GM12878 (cell line): ENCODE measurements around the gene EHD2. TPM values are rescaled to one million over a fixed set of nuclear protein-coding genes. Genes with fewer than 3 reads are reported as not detected.

Experiments
- ATAC-seq: fragments of 200-7000 bp; cut with Tn5 transposase; 3 replicates; pipeline ENCODE4 v1.9.1; 2020; ENCODE audit warnings: mild to moderate bottlenecking, moderate library complexity
- BruUV-seq: library from RNA; stranded (reverse); fragments of 400-500 nt; replicated peaks from 2 replicates; lab custom pipeline; 2021; lab: Mats Ljungman, UMichigan
- CTCF ChIA-PET: fragments of 300-600 bp; sonication (Branson Sonifier 250); formaldehyde crosslinking; extraction: SDS; loops from one replicate; lab custom pipeline; 2021; ENCODE audit warnings: inconsistent platforms; lab: Yijun Ruan, JAX
- POLR2A ChIA-PET: fragments of 350-600 bp; formaldehyde crosslinking; extraction: SDS; loops from one replicate; lab custom pipeline; 2021; ENCODE audit warnings: inconsistent platforms; lab: Charles Lee
- RAD21 ChIA-PET: fragments of 300-600 bp; sonication (Branson Sonifier 250); formaldehyde crosslinking; loops from one replicate; lab custom pipeline; 2023; ENCODE audit warnings: antibody characterized with exemption; ENCODE audit not compliant: unreplicated experiment; lab: Charles Lee
- SMC1A ChIA-PET: fragments of 300-600 bp; sonication (Branson Sonifier 250); formaldehyde crosslinking; loops from one replicate; lab custom pipeline; 2023; ENCODE audit not compliant: unreplicated experiment, uncharacterized antibody; lab: Charles Lee
- DNase-seq: peaks from one replicate; pipeline ENCODE4 v3.0.0-alpha.2; 2011; ENCODE audit warnings: low read depth, low spot score
- FAIRE-seq: peaks from 3 replicates; lab custom pipeline; 2011; peaks lifted over from hg19 to GRCh38; lab: Jason Lieb, UNC
- H2AFZ ChIP-seq: 2 replicates; pipeline ENCODE4 v1.6.0; 2011; ENCODE audit warnings: low read depth, low read length, control low read depth; ENCODE audit not compliant: control insufficient read depth
- H3K27ac ChIP-seq: 2 replicates; pipeline ENCODE4 v1.5.1; 2011; ENCODE audit warnings: control low read depth; ENCODE audit not compliant: control insufficient read depth, insufficient read depth
- H3K27me3 ChIP-seq, 2 experiments: replicated peaks in 1 of 2; 2 replicates each; pipeline versions ENCODE4 v1.6.0 to v1.6.1; 2011; ENCODE audit warnings: low read length in 1 of 2; ENCODE audit not compliant: control insufficient read depth in 2 of 2, insufficient read depth in 2 of 2
- H3K36me3 ChIP-seq, 2 experiments: 2 replicates each; pipeline ENCODE4 v1.5.1; 2011; ENCODE audit warnings: low read length in 1 of 2; ENCODE audit not compliant: control insufficient read depth in 2 of 2, insufficient read depth in 2 of 2
- H3K4me1 ChIP-seq: 2 replicates; pipeline ENCODE4 v1.6.1; 2011; ENCODE audit warnings: mild to moderate bottlenecking, low read length, moderate library complexity, mixed read lengths; ENCODE audit not compliant: control insufficient read depth, insufficient read depth
- H3K4me2 ChIP-seq: 2 replicates; pipeline ENCODE4 v1.6.0; 2011; ENCODE audit warnings: control low read depth; ENCODE audit not compliant: control insufficient read depth, insufficient read depth
- H3K4me3 ChIP-seq: fragments of 200-600 bp; sonication (generic); 2 replicates; pipeline ENCODE4 v1.5.1; 2016
- H3K79me2 ChIP-seq: 2 replicates; pipeline ENCODE4 v1.6.0; 2011; ENCODE audit warnings: low read length; ENCODE audit not compliant: control insufficient read depth, insufficient read depth
- H3K9ac ChIP-seq: 2 replicates; pipeline ENCODE4 v1.8.0; 2011; ENCODE audit warnings: low read length, control low read depth, mixed read lengths; ENCODE audit not compliant: control insufficient read depth, insufficient read depth
- H3K9me3 ChIP-seq: replicated peaks from 3 replicates; pipeline ENCODE4 v1.5.1; 2011; ENCODE audit warnings: mild to moderate bottlenecking, low read length; ENCODE audit not compliant: control insufficient read depth, insufficient read depth
- H4K20me1 ChIP-seq: 2 replicates; pipeline ENCODE4 v1.6.0; 2011; ENCODE audit not compliant: control insufficient read depth, insufficient read depth
- ATF2 ChIP-seq: IDR thresholded peaks from 2 replicates; pipeline ENCODE4 v1.6.1; 2012; ENCODE audit warnings: low read length, inconsistent platforms
- ATF3 ChIP-seq: IDR thresholded peaks from 2 replicates; pipeline ENCODE4 v1.6.1; 2011; ENCODE audit warnings: low read depth, mild to moderate bottlenecking, low read length, moderate library complexity, borderline replicate concordance; ENCODE audit errors: extremely low read depth
- BCL11A ChIP-seq: IDR thresholded peaks from 2 replicates; pipeline ENCODE4 v1.6.1; 2011; ENCODE audit warnings: low read depth, low read length
- BCLAF1 ChIP-seq: fragments of 450-650 bp; IDR thresholded peaks from 2 replicates; pipeline ENCODE4 v1.6.1; 2017; ENCODE audit warnings: antibody characterized with exemption, mild to moderate bottlenecking, moderate library complexity
- CBFB ChIP-seq: IDR thresholded peaks from 2 replicates; pipeline ENCODE4 v1.6.1; 2016; ENCODE audit warnings: antibody characterized with exemption, low read depth
- CREB1 ChIP-seq: IDR thresholded peaks from 2 replicates; pipeline ENCODE4 v1.6.1; 2012; ENCODE audit warnings: low read depth, mild to moderate bottlenecking, inconsistent platforms
- E2F4 ChIP-seq: IDR thresholded peaks from 2 replicates; pipeline ENCODE4 v1.6.1; 2012; ENCODE audit warnings: low read depth, low read length, improper control_type of control experiment
- IKZF1 ChIP-seq: fragments of 450-650 bp; conservative IDR thresholded peaks from 2 replicates; pipeline ENCODE4 v1.6.1; 2017; ENCODE audit warnings: antibody characterized with exemption, mild to moderate bottlenecking
- NKRF ChIP-seq: fragments of 450-650 bp; conservative IDR thresholded peaks from 2 replicates; pipeline ENCODE4 v1.6.1; 2017; ENCODE audit warnings: mild to moderate bottlenecking, moderate library complexity
- POLR2AphosphoS5 ChIP-seq: IDR thresholded peaks from 2 replicates; pipeline ENCODE4 v1.6.1; 2011; ENCODE audit warnings: mild to moderate bottlenecking, low read length, inconsistent platforms
- ZBTB11 ChIP-seq: fragments of 450-650 bp; formaldehyde crosslinking; IDR thresholded peaks from 2 replicates; pipeline ENCODE4 v1.5.0; 2022; ENCODE audit warnings: mild to moderate bottlenecking, missing genetic modification characterization
- WGBS: methylation state at CpG from one replicate; pipeline ENCODE4 v1.1.6; 2016; ENCODE audit warnings: low lambda C conversion rate; ENCODE audit not compliant: insufficient replicate concordance, insufficient coverage; ENCODE audit errors: missing lambda C conversion rate; 5-methylcytosine and 5-hydroxymethylcytosine counted together
- in situ Hi-C: fragments of 300-500 bp; cut with MboI; formaldehyde crosslinking; loops from 9 replicates; pipeline ENCODE4 v1.14.3; 2018; ENCODE audit warnings: mixed read lengths
- intact Hi-C: fragments of 100-400 bp; cut with micrococcal nuclease; formaldehyde crosslinking; loops from one replicate; pipeline ENCODE4 v1.14.2; 2022; ENCODE audit not compliant: unreplicated experiment
- polyA plus RNA-seq, 11 experiments: library from polyadenylated mRNA; depleted of rRNA in 4 of 11; unstranded in 6 of 11; stranded (reverse) in 5 of 11; fragments of >200 nt; fragmentation: Nextera tagmentation in 4 of 11; fragmentation: Illumina TruSeq in 1 of 11; extraction: Ambion mirVana in 4 of 11; extraction: Trizol in 1 of 11; gene quantifications; 1 replicate in 1 of 11; 2 replicates in 10 of 11; pipeline versions ENCODE4 v1.2.1 to v1.2.3, GENCODE V29; 2011 to 2016; ENCODE audit warnings: inconsistent platforms in 2 of 11, missing spikeins in 2 of 11, low read depth in 1 of 11
- total RNA-seq, 4 experiments: library from RNA; depleted of rRNA in 3 of 4; stranded (reverse); fragments of >200 nt in 3 of 4; fragmentation: Illumina TruSeq in 1 of 4; extraction: Trizol in 1 of 4; gene quantifications; 2 replicates each; pipeline versions ENCODE4 v1.2.1 to v1.2.3, GENCODE V29; 2013 to 2021

Gene EHD2
- total and polyA plus RNA-seq, 10 of the 15 experiments (the other 5 are each of a cell fraction or from before 2014, with no cell fraction given), result 0.12 to 0.24 (median 0.23) TPM; not detected in 7

- POLR2A ChIA-PET, result no interaction called here
- Histone ChIP-seq H3K9ac (no peak overlapping the region), H3K27ac (no peak overlapping the region), H3K36me3 (peaks cover 0 to 2% of the 10 kb centered on the region in 2 experiments; a peak in 2 of 4 replicates), H4K20me1 (no peaks in the 10 kb centered on the region), H2AFZ (no peak overlapping the region), H3K4me3 (no peak overlapping the region), H3K9me3 (no peaks in the 10 kb centered on the region), H3K4me1 (no peaks in the 10 kb centered on the region), H3K4me2 (no peak overlapping the region), H3K27me3 (no peaks in the 10 kb centered on the region), H3K79me2 (no peaks in the 10 kb centered on the region)
- CTCF ChIA-PET, result interaction anchor here (0.6 to 6.4 kb wide), 5 partner anchors 25 to 261 kb away, joined by 3 to 70 read pairs (median 3); partner anchors contain the start of gene KPTN
- SMC1A ChIA-PET, result interaction anchor here (0.6 to 0.9 kb wide), 3 partner anchors 11 to 23 kb away, joined by 3 read pairs; no protein-coding TSS in a partner anchor
- FAIRE-seq (no peak), ATAC-seq (no peak), DNase-seq (no peak)
- intact Hi-C loops, result no loop called here
- WGBS, result 92% methylated on average over 24 of the region's 26 CpGs
- RAD21 ChIA-PET, result no interaction called here
- BruUV-seq, result no TSS peak
- in situ Hi-C loops, result loop anchor here (5.0 kb wide), 1 partner anchor 398 kb away; no protein-coding TSS in a partner anchor
- TF ChIP-seq E2F4, result no peak
- no peak for TF ChIP-seq BCLAF1
- no peak for TF ChIP-seq ATF2
- TF ChIP-seq CREB1, result no peak
- TF ChIP-seq ATF3, result no peak
- TF ChIP-seq IKZF1, result no peak
- TF ChIP-seq ZBTB11 (CRISPR knock-in tag), result no peak
- no peak for TF ChIP-seq POLR2AphosphoS5
- TF ChIP-seq CBFB, result no peak
- TF ChIP-seq BCL11A, result no peak
- no peak for TF ChIP-seq NKRF
Observed at GRCh38 chr19:47695533-47696262, 17.5 kb upstream of the EHD2 start.
